H1 (cell line): ENCODE measurements around the gene MREG. TPM values are rescaled to one million over a fixed set of nuclear protein-coding genes. Genes with fewer than 3 reads are reported as not detected.

Experiments
- CTCF ChIA-PET: fragments of 300-600 bp; sonication (Branson Sonifier 250); formaldehyde crosslinking; loops from one replicate; lab custom pipeline; 2021; ENCODE audit not compliant: partially characterized antibody; lab: Charles Lee
- POLR2A ChIA-PET: fragments of 300-600 bp; sonication (Branson Sonifier 250); formaldehyde crosslinking; loops from one replicate; lab custom pipeline; 2021; ENCODE audit warnings: inconsistent platforms; ENCODE audit not compliant: partially characterized antibody; lab: Charles Lee
- DNase-seq, 2 experiments: peaks; one replicate each; pipeline versions ENCODE4 v3.0.0 to v3.0.0-alpha.2; 2010 to 2022; ENCODE audit warnings: low spot score in 2 of 2, low read depth in 1 of 2, mixed read lengths in 1 of 2
- FAIRE-seq: peaks from 2 replicates; lab custom pipeline; 2011; peaks lifted over from hg19 to GRCh38; lab: Jason Lieb, UNC
- H2AFZ ChIP-seq: 2 replicates; pipeline ENCODE4 v1.8.1; 2012; ENCODE audit warnings: low read length, inconsistent platforms
- H2AK5ac ChIP-seq: 2 replicates; pipeline ENCODE4 v1.6.1; 2013; ENCODE audit warnings: low read depth, low read length
- H2BK120ac ChIP-seq: replicated peaks from 2 replicates; pipeline ENCODE3; 2013; ENCODE audit warnings: low read depth, low read length, inconsistent platforms
- H2BK12ac ChIP-seq: 2 replicates; pipeline ENCODE4 v1.6.1; 2013; ENCODE audit warnings: low read depth, low read length
- H2BK15ac ChIP-seq: 2 replicates; pipeline ENCODE4 v1.6.1; 2013; ENCODE audit warnings: low read length
- H2BK20ac ChIP-seq: 2 replicates; pipeline ENCODE4 v1.6.1; 2013; ENCODE audit warnings: low read length
- H2BK5ac ChIP-seq: 2 replicates; pipeline ENCODE4 v1.6.1; 2013; ENCODE audit warnings: low read depth, low read length
- H3K14ac ChIP-seq: 2 replicates; pipeline ENCODE4 v1.6.1; 2013; ENCODE audit warnings: inconsistent platforms; ENCODE audit not compliant: insufficient read length
- H3K18ac ChIP-seq: 2 replicates; pipeline ENCODE4 v1.6.1; 2013; ENCODE audit warnings: low read length; ENCODE audit errors: extremely low read depth
- H3K23ac ChIP-seq: 2 replicates; pipeline ENCODE4 v1.6.1; 2013; ENCODE audit warnings: inconsistent platforms; ENCODE audit not compliant: insufficient read length
- H3K23me2 ChIP-seq: 2 replicates; pipeline ENCODE4 v1.6.1; 2013; ENCODE audit warnings: low read depth, low read length
- H3K27ac ChIP-seq: 2 replicates; pipeline ENCODE4 v1.6.1; 2011; ENCODE audit warnings: low read depth, low read length, inconsistent platforms
- H3K27me3 ChIP-seq, 4 experiments: replicated peaks in 1 of 4; 1 replicate in 1 of 4; 2 replicates in 3 of 4; pipeline versions ENCODE4 v1.6.1 to v1.8.1; 2011 to 2013; ENCODE audit warnings: low read length in 3 of 4, mild to moderate bottlenecking in 3 of 4, inconsistent platforms in 2 of 4, mixed read lengths in 2 of 4, moderate library complexity in 1 of 4; ENCODE audit not compliant: control insufficient read depth in 3 of 4, insufficient read depth in 3 of 4; ENCODE audit errors: extremely low read depth in 1 of 4
- H3K36me3 ChIP-seq, 4 experiments: 2 replicates each; pipeline versions ENCODE4 v1.6.1 to v1.8.1; 2011 to 2013; ENCODE audit warnings: mild to moderate bottlenecking in 4 of 4, low read length in 3 of 4, moderate library complexity in 2 of 4, control low read depth in 1 of 4, inconsistent platforms in 1 of 4; ENCODE audit not compliant: insufficient read depth in 4 of 4, control insufficient read depth in 2 of 4
- H3K4ac ChIP-seq: replicated peaks from 2 replicates; pipeline ENCODE3; 2013; ENCODE audit warnings: low read length, low read depth, mixed read lengths, inconsistent platforms; ENCODE audit not compliant: insufficient read length
- H3K4me1 ChIP-seq, 4 experiments: replicated peaks in 1 of 4; 1 replicate in 1 of 4; 2 replicates in 3 of 4; pipeline versions ENCODE4 v1.6.1 to v1.8.1; 2011 to 2013; ENCODE audit warnings: low read length in 3 of 4, inconsistent platforms in 2 of 4, mixed read lengths in 1 of 4; ENCODE audit not compliant: insufficient read depth in 4 of 4, control insufficient read depth in 3 of 4
- H3K4me2 ChIP-seq, 2 experiments: 2 replicates each; pipeline versions ENCODE4 v1.6.1 to v1.8.1; 2011 to 2013; ENCODE audit warnings: low read depth in 2 of 2, low read length in 2 of 2, control low read depth in 1 of 2, inconsistent platforms in 1 of 2, mild to moderate bottlenecking in 1 of 2; ENCODE audit not compliant: insufficient read depth in 1 of 2
- H3K4me3 ChIP-seq, 4 experiments: fragments of 200-600, 300-600 bp in 1 of 4; sonication (generic), shearing (Covaris generic), sonication (Bioruptor Twin) in 1 of 4; 2 replicates each; pipeline versions ENCODE4 v1.5.1 to v1.8.1; 2011 to 2016; ENCODE audit warnings: low read length in 4 of 4, low read depth in 3 of 4, control low read depth in 2 of 4, inconsistent platforms in 2 of 4, mild to moderate bottlenecking in 2 of 4, mixed read lengths in 1 of 4, moderate library complexity in 1 of 4; ENCODE audit not compliant: insufficient read depth in 2 of 4; ENCODE audit errors: extremely low read depth in 1 of 4
- H3K56ac ChIP-seq: replicated peaks from 2 replicates; pipeline ENCODE3; 2013; ENCODE audit warnings: low read depth, mild to moderate bottlenecking, mixed read lengths, low read length, inconsistent platforms; ENCODE audit not compliant: insufficient read length
- H3K79me1 ChIP-seq: 2 replicates; pipeline ENCODE4 v1.6.1; 2013; ENCODE audit warnings: low read depth, low read length, control low read depth
- H3K79me2 ChIP-seq, 2 experiments: 2 replicates each; pipeline versions ENCODE4 v1.6.1 to v1.8.1; 2012 to 2013; ENCODE audit warnings: low read length in 2 of 2, mild to moderate bottlenecking in 2 of 2, inconsistent platforms in 1 of 2; ENCODE audit not compliant: insufficient read depth in 2 of 2, control insufficient read depth in 1 of 2
- H3K9ac ChIP-seq, 4 experiments: replicated peaks in 1 of 4; 1 replicate in 1 of 4; 2 replicates in 3 of 4; pipeline versions ENCODE4 v1.6.1 to v1.8.1; 2011 to 2013; ENCODE audit warnings: low read depth in 3 of 4, low read length in 3 of 4, control low read depth in 2 of 4, mild to moderate bottlenecking in 2 of 4, moderate library complexity in 2 of 4, inconsistent platforms in 1 of 4; ENCODE audit errors: extremely low read depth in 1 of 4
- H3K9me3 ChIP-seq, 2 experiments: 2 replicates each; pipeline versions ENCODE4 v1.6.1 to v1.8.1; 2012 to 2013; ENCODE audit warnings: mild to moderate bottlenecking in 2 of 2, moderate library complexity in 2 of 2, control low read depth in 1 of 2, inconsistent platforms in 1 of 2, low read depth in 1 of 2, low read length in 1 of 2, mixed read lengths in 1 of 2; ENCODE audit not compliant: insufficient read depth in 2 of 2
- H4K20me1 ChIP-seq, 2 experiments: replicated peaks in 1 of 2; 2 replicates each; pipeline versions ENCODE3 to v1.8.1; 2011 to 2013; ENCODE audit warnings: inconsistent platforms in 2 of 2, low read length in 2 of 2, mild to moderate bottlenecking in 1 of 2; ENCODE audit not compliant: insufficient read depth in 2 of 2, control insufficient read depth in 1 of 2
- H4K5ac ChIP-seq: 2 replicates; pipeline ENCODE4 v1.6.1; 2013; ENCODE audit warnings: low read length, low read depth, mixed read lengths, inconsistent platforms; ENCODE audit not compliant: insufficient read length
- H4K8ac ChIP-seq: 2 replicates; pipeline ENCODE4 v1.8.0; 2013; ENCODE audit warnings: mild to moderate bottlenecking, moderate library complexity, low read length, inconsistent platforms; ENCODE audit not compliant: insufficient read depth; ENCODE audit errors: extremely low read depth
- H4K91ac ChIP-seq: replicated peaks from 2 replicates; pipeline ENCODE3; 2013; ENCODE audit warnings: low read length, mixed read lengths, inconsistent platforms; ENCODE audit not compliant: insufficient read length
- ATF2 ChIP-seq: IDR thresholded peaks from 2 replicates; pipeline ENCODE4 v1.6.1; 2012; ENCODE audit warnings: low read length, inconsistent platforms
- ATF3 ChIP-seq: IDR thresholded peaks from 2 replicates; pipeline ENCODE4 v1.6.1; 2011; ENCODE audit warnings: low read depth, mild to moderate bottlenecking, low read length; ENCODE audit not compliant: insufficient read depth
- CTBP2 ChIP-seq: IDR thresholded peaks from 2 replicates; pipeline ENCODE4 v1.7.0; 2011; ENCODE audit warnings: borderline replicate concordance, mild to moderate bottlenecking, moderate library complexity, mixed read lengths, low read length; ENCODE audit not compliant: insufficient read depth, insufficient read length
- HDAC2 ChIP-seq, 2 experiments: fragments of 300-600 bp in 1 of 2; sonication (generic) in 1 of 2; IDR thresholded peaks; 2 replicates each; pipeline ENCODE4 v1.6.1; 2011 to 2012; ENCODE audit warnings: low read depth in 2 of 2, low read length in 2 of 2, mild to moderate bottlenecking in 2 of 2, moderate library complexity in 2 of 2, borderline replicate concordance in 1 of 2, inconsistent platforms in 1 of 2
- RFX5 ChIP-seq: IDR thresholded peaks from 2 replicates; pipeline ENCODE4 v1.6.1; 2011; ENCODE audit warnings: low read depth, low read length, improper control_type of control experiment, borderline replicate concordance
- RXRA ChIP-seq: IDR thresholded peaks from 2 replicates; pipeline ENCODE4 v1.6.1; 2011; ENCODE audit warnings: low read depth, mild to moderate bottlenecking, low read length, moderate library complexity; ENCODE audit not compliant: insufficient read depth
- TAF7 ChIP-seq: optimal IDR thresholded peaks from 2 replicates; pipeline ENCODE3; 2011; ENCODE audit warnings: low read depth, mild to moderate bottlenecking, inconsistent platforms, low read length, moderate library complexity, borderline replicate concordance
- TCF12 ChIP-seq: IDR thresholded peaks from 2 replicates; pipeline ENCODE4 v1.6.1; 2011; ENCODE audit warnings: low read depth, mild to moderate bottlenecking, low read length
- TEAD4 ChIP-seq: IDR thresholded peaks from 2 replicates; pipeline ENCODE4 v1.6.1; 2012; ENCODE audit warnings: low read depth, low read length, inconsistent platforms, mixed read lengths
- WGBS, 2 experiments: shearing (Covaris generic) in 1 of 2; methylation state at CpG; one replicate each; pipeline versions ENCODE4 v1.1.6 to v1.1.7; 2013 to 2015; ENCODE audit warnings: low lambda C conversion rate in 2 of 2, mixed read lengths in 2 of 2, inconsistent platforms in 1 of 2, low coverage in 1 of 2, missing lambda C conversion rate in 1 of 2; ENCODE audit not compliant: insufficient replicate concordance in 2 of 2, insufficient coverage in 1 of 2, insufficient read length in 1 of 2; ENCODE audit errors: extremely low coverage in 1 of 2, missing lambda C conversion rate in 1 of 2; 5-methylcytosine and 5-hydroxymethylcytosine counted together
- polyA plus RNA-seq, 7 experiments: library from polyadenylated mRNA; depleted of rRNA in 3 of 7; stranded (reverse) in 5 of 7; unstranded in 2 of 7; fragments of >200 nt in 5 of 7; fragments of 200-250 nt in 2 of 7; gene quantifications; 1 replicate in 5 of 7; 2 replicates in 1 of 7; 4 replicates in 1 of 7; pipeline versions ENCODE4 v1.2.1 to v1.2.3, GENCODE V29; 2011 to 2013; ENCODE audit warnings: missing spikeins in 2 of 7, mixed read lengths in 2 of 7
- total RNA-seq: library from RNA; stranded (reverse); fragmentation: NEBNext Ultra II Directional; extraction: Animal tissue kit (Norgen Biotek cat#: 25700); gene quantifications from 2 replicates; pipeline ENCODE4 v1.2.1, GENCODE V29; 2021

The MREG gene
- total and polyA plus RNA-seq, 2 of the 8 experiments (the other 6 are each of a cell fraction or from before 2014, with no cell fraction given): 7.5 to 31.9 TPM

- Histone ChIP-seq H3K79me1 (no peaks in the 10 kb centered on the region), H3K18ac (no peak overlapping the region), H3K9ac (no peak overlapping the region), H4K8ac (no peak overlapping the region), H3K23ac (no peak overlapping the region), H3K4me2 (no peak overlapping the region), H4K20me1 (no peaks in the 10 kb centered on the region), H2BK20ac (no peak overlapping the region), H3K23me2 (no peaks in the 10 kb centered on the region), H2BK120ac (no peak overlapping the region), H3K9me3 (no peaks in the 10 kb centered on the region), H4K91ac (no peak overlapping the region), H3K79me2 (no peaks in the 10 kb centered on the region), H3K56ac (no peak overlapping the region), H4K5ac (no peak overlapping the region), H3K4me3 (no peak overlapping the region), H2AFZ (no peak overlapping the region), H2AK5ac (no peak overlapping the region), H3K36me3 (no peaks in the 10 kb centered on the region), H3K27me3 (no peaks in the 10 kb centered on the region), H2BK12ac (no peak overlapping the region), H3K14ac (no peak overlapping the region), H3K4me1 (no peaks in the 10 kb centered on the region), H2BK5ac (no peak overlapping the region), H3K4ac (no peak overlapping the region), H3K27ac (no peak overlapping the region), H2BK15ac (no peak overlapping the region)
- DNase-seq (no peak), FAIRE-seq (no peak)
- ChIA-PET CTCF (interaction anchor here (0.5 to 12.0 kb wide), 13 partner anchors 8 to 688 kb away, joined by 3 to 165 read pairs (median 13); partner anchors contain the start of genes MREG, PECR and TMEM169), POLR2A (interaction anchor here (0.8 to 2.8 kb wide), 2 partner anchors 15 to 30 kb away, joined by 3 to 7 read pairs; no protein-coding TSS in a partner anchor)
- 91 to 100% methylated on average over 1 to 7 of the region's 7 CpGs for WGBS, 2 experiments
- no peak for TF ChIP-seq TCF12
- TF ChIP-seq RXRA: no peak
- no peak for TF ChIP-seq ATF3
- no peak for TF ChIP-seq ATF2
- TF ChIP-seq TAF7: no peak
- TF ChIP-seq RFX5: no peak
- TF ChIP-seq HDAC2 (IDR thresholded peaks at IDR 0.05; ENCODE audit: borderline replicate concordance in 1 of 2, low read depth in 2 of 2, low read length in 2 of 2): no peak
- no peak for TF ChIP-seq CTBP2
- TF ChIP-seq TEAD4: no peak
Measured at GRCh38 chr2:216021768-216022565, 8.6 kb upstream of the MREG start.
